HEK293 (cell line): ENCODE data around the gene STARD8.

Experiments
- BCL11B ChIP-seq: fragments of 450-650 bp; formaldehyde crosslinking; IDR thresholded peaks from 2 replicates; pipeline ENCODE4 v1.5.1; 2016; ENCODE audit warnings: low read depth, missing biosample characterization, missing genetic modification characterization
- GLIS1 ChIP-seq: fragments of 450-650 bp; formaldehyde crosslinking; IDR thresholded peaks from 2 replicates; pipeline ENCODE4 v1.5.1; 2016; ENCODE audit warnings: missing biosample characterization, missing genetic modification characterization
- KLF1 ChIP-seq: fragments of 450-650 bp; formaldehyde crosslinking; IDR thresholded peaks from 2 replicates; pipeline ENCODE4 v1.5.1; 2016; ENCODE audit warnings: missing biosample characterization, missing genetic modification characterization
- KLF8 ChIP-seq: fragments of 450-650 bp; formaldehyde crosslinking; IDR thresholded peaks from 2 replicates; pipeline ENCODE4 v1.5.1; 2016; ENCODE audit warnings: missing biosample characterization, missing genetic modification characterization
- RBAK ChIP-seq: fragments of 450-650 bp; formaldehyde crosslinking; IDR thresholded peaks from 2 replicates; pipeline ENCODE4 v1.5.1; 2016; ENCODE audit warnings: missing biosample characterization, missing genetic modification characterization
- ZBTB20 ChIP-seq: fragments of 450-650 bp; formaldehyde crosslinking; IDR thresholded peaks from 2 replicates; pipeline ENCODE4 v1.5.1; 2016; ENCODE audit warnings: missing biosample characterization, missing genetic modification characterization
- ZFP3 ChIP-seq: fragments of 450-650 bp; formaldehyde crosslinking; IDR thresholded peaks from 2 replicates; pipeline ENCODE4 v1.5.1; 2016; ENCODE audit warnings: low read depth, missing biosample characterization, missing genetic modification characterization
- ZNF175 ChIP-seq: fragments of 450-650 bp; formaldehyde crosslinking; IDR thresholded peaks from 2 replicates; pipeline ENCODE4 v1.5.1; 2016; ENCODE audit warnings: missing biosample characterization, missing genetic modification characterization
- ZNF24 ChIP-seq: fragments of 450-650 bp; formaldehyde crosslinking; IDR thresholded peaks from 2 replicates; pipeline ENCODE4 v1.5.1; 2016; ENCODE audit warnings: missing biosample characterization, missing genetic modification characterization
- ZNF521 ChIP-seq: fragments of 450-650 bp; formaldehyde crosslinking; IDR thresholded peaks from 2 replicates; pipeline ENCODE4 v1.5.1; 2017; ENCODE audit warnings: missing biosample characterization, mild to moderate bottlenecking, missing genetic modification characterization
- ZSCAN30 ChIP-seq: fragments of 450-650 bp; IDR thresholded peaks from 2 replicates; pipeline ENCODE4 v1.5.1; 2018; ENCODE audit warnings: missing biosample characterization, mild to moderate bottlenecking, missing genetic modification characterization, moderate library complexity
- TF ChIP-seq, protein P1 (sequence below): fragments of 450-650 bp; formaldehyde crosslinking; IDR thresholded peaks from 2 replicates; pipeline ENCODE4 v1.5.1; 2016; ENCODE audit warnings: missing biosample characterization, missing genetic modification characterization
- TF ChIP-seq, protein P2 (sequence below): fragments of 450-650 bp; formaldehyde crosslinking; IDR thresholded peaks from 2 replicates; pipeline ENCODE4 v1.5.1; 2016; ENCODE audit warnings: missing biosample characterization, missing genetic modification characterization
- TF ChIP-seq, protein P3 (sequence below): fragments of 450-650 bp; formaldehyde crosslinking; IDR thresholded peaks from 2 replicates; pipeline ENCODE4 v1.5.1; 2016; ENCODE audit warnings: missing biosample characterization, missing genetic modification characterization

DNA sequence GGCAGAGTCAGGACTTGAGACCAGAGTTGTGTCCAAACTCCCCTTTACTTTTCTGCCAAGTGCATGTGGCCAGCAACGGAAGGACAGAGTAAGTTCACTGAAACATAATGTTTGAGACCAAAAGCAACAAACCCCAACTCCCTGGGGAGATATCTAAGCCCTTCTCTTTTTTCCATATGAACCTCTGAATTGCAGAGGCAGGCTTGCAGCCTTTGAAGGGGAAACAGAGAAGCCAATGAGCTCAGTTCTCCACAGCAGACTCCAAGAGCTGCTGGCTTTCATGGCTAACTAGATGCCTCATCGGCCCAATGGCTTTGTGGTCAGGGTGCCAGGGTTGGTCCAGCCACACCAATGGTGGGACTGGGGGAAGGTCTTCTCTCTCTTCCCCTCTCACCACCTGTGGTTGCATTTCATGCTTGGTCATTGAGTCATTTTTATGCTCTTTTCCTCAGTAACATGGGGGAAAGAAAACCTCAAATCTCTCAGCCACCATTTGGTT lies 34.0 kb downstream of the STARD8 start:
- TF ChIP-seq ZNF24 (no peak), ZNF521 (tag by site-specific recombination) (no peak), KLF1 (tag by site-specific recombination) (no peak), GLIS1 (tag by site-specific recombination) (no peak), ZSCAN30 (tag by site-specific recombination) (no peak), KLF8 (tag by site-specific recombination) (no peak), ZBTB20 (tag by site-specific recombination) (no peak), RBAK (tag by site-specific recombination) (no peak), ZNF175 (tag by site-specific recombination) (no peak), BCL11B (no peak), ZFP3 (tag by site-specific recombination) (no peak)
- TF ChIP-seq, protein P1, sequence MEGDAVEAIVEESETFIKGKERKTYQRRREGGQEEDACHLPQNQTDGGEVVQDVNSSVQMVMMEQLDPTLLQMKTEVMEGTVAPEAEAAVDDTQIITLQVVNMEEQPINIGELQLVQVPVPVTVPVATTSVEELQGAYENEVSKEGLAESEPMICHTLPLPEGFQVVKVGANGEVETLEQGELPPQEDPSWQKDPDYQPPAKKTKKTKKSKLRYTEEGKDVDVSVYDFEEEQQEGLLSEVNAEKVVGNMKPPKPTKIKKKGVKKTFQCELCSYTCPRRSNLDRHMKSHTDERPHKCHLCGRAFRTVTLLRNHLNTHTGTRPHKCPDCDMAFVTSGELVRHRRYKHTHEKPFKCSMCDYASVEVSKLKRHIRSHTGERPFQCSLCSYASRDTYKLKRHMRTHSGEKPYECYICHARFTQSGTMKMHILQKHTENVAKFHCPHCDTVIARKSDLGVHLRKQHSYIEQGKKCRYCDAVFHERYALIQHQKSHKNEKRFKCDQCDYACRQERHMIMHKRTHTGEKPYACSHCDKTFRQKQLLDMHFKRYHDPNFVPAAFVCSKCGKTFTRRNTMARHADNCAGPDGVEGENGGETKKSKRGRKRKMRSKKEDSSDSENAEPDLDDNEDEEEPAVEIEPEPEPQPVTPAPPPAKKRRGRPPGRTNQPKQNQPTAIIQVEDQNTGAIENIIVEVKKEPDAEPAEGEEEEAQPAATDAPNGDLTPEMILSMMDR (tag by site-specific recombination) = no peak
- TF ChIP-seq, protein P2, sequence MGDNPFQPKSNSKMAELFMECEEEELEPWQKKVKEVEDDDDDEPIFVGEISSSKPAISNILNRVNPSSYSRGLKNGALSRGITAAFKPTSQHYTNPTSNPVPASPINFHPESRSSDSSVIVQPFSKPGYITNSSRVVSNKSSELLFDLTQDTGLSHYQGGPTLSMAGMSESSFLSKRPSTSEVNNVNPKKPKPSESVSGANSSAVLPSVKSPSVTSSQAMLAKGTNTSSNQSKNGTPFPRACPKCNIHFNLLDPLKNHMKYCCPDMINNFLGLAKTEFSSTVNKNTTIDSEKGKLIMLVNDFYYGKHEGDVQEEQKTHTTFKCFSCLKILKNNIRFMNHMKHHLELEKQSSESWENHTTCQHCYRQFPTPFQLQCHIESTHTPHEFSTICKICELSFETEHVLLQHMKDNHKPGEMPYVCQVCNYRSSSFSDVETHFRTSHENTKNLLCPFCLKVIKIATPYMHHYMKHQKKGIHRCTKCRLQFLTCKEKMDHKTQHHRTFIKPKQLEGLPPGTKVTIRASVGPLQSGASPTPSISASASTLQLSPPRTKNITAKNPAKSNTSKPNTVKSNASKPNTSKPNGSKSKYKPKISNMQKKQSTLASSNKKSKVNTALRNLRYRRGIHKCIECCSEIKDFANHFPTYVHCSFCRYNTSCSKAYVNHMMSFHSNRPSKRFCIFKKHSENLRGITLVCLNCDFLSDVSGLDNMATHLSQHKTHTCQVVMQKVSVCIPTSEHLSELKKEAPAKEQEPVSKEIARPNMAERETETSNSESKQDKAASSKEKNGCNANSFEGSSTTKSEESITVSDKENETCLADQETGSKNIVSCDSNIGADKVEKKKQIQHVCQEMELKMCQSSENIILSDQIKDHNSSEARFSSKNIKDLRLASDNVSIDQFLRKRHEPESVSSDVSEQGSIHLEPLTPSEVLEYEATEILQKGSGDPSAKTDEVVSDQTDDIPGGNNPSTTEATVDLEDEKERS = no peak
- TF ChIP-seq, protein P3, sequence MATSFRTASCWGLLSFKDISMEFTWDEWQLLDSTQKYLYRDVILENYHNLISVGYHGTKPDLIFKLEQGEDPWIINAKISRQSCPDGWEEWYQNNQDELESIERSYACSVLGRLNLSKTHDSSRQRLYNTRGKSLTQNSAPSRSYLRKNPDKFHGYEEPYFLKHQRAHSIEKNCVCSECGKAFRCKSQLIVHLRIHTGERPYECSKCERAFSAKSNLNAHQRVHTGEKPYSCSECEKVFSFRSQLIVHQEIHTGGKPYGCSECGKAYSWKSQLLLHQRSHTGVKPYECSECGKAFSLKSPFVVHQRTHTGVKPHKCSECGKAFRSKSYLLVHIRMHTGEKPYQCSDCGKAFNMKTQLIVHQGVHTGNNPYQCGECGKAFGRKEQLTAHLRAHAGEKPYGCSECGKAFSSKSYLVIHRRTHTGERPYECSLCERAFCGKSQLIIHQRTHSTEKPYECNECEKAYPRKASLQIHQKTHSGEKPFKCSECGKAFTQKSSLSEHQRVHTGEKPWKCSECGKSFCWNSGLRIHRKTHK (tag by site-specific recombination) = no peak
